Mucosa of gallbladder (tissue), 1 donor: ENCODE data around the gene LRRC43. TPM values are rescaled to one million over a fixed set of nuclear protein-coding genes. Genes with fewer than 3 reads are reported as not detected.
"Not testable (repeated sequence)": the region's sequence is repeated elsewhere in the genome, so short reads cannot be mapped to it uniquely, and the experiment has no call there.

Experiments
- DNase-seq: peaks from one replicate; pipeline ENCODE4 v3.0.0-alpha.2; 2020; ENCODE audit warnings: low spot score
- total RNA-seq: library from RNA; stranded (reverse); gene quantifications from one replicate; pipeline ENCODE4 v1.2.1, GENCODE V29; 2021
- donor health status: DM: no; HTN: no; CAD: no.

Gene LRRC43
- total RNA-seq, 1 donor from 2014 or later = 3.5 TPM

- no peak for DNase-seq
Observed at GRCh38 chr12:122192441-122192840, 9.5 kb downstream of the LRRC43 start.

GRCh38 chr12:122194804-122195203 lies 11.9 kb downstream of the LRRC43 start:
- DNase-seq = no peak

DNA sequence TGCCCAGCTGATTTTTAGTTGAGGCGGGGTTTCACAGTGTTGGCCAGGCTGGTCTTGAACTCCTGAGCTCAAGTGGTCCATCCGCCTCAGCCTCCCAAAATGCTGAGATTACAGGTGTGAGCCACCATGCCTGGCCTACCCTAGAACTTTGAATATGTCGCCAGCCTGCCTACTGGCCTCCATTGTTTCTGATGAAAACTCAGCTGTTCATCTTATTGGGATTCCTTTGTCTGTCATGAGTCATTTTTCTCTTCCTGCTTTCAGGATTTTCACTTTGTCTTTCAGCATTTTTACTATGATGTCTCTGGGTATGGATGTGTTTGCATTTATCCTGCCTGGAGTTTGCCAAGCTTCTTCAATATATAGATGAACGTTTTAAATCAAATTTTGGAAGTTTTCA lies 12.5 kb downstream of the LRRC43 start:
- no peak for DNase-seq

DNA sequence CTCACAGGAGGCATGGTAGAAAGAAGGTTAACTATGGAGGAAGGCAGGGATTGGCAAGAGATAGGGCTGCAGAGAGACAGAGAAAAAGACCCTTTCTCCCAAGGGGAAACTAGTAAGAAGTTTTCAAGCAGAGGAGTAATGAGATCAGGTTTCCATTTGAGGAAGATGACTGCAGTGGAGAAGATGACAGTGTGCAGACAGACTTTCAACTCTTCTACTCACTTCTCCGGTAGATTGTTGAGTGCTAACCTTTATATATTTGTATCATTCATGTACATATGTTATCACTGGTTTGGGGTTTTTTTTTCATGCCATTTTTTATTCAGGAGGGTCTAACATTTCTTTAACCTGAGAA lies 14.7 kb downstream of the LRRC43 start:
- no peak for DNase-seq

GRCh38 chr12:122199484-122200355 lies 16.8 kb downstream of the LRRC43 start:
- no peak for DNase-seq

DNA sequence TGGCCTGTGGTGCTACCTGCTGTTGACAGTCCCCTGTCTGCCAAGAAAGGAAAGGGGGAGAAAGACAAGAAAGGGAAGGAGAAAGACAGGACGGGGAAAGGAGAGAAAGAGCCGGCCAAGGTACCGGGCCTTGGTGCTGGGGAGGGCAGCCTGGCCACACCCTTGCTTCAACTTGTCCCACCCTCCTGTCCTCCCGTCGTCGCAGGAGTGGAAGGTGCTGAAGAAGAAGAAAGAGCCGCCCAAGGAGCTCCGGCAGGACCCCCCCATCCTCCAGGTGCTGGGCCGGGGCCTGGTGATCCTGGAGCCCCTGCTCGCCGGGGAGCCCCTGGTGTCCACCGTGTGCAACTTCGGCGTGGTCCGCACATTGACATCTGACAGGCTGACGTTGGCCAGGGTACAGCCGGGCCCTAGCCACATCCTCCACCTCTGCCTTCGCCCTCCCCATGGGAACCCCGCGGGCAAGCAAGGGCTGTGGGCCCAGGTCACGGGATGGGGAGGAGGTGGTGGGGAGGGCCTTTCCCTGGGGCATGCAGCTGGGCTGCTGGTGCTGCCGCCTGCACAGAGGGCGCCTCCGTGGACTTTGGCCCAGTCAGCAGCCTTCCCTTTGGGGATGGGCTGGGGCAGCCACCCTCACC lies 17.7 kb downstream of the LRRC43 start:
- DNase-seq = no peak

DNA sequence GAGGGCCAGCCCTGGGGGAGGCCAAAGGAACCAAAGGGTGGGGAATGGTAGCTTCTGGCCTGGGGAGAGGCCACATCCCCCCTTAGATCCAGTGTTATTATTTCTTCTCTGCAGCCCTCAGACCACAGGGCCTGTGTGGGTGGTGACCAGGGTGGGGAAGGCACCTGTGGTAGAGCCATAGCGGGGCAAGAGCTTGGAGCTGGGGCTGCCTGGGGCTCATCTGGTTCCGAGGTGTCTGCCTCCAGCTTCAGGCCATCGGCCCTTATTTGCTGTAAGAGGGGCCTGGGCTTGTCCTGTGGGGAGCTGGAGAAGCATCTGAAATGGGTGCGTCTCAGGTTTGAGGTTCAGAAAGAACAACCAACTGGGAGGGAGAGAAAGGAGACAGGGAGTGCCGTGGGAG lies 18.5 kb downstream of the LRRC43 start:
- no peak for DNase-seq

GRCh38 chr12:122202017-122202416 lies 19.1 kb downstream of the LRRC43 start:
- no peak for DNase-seq

DNA sequence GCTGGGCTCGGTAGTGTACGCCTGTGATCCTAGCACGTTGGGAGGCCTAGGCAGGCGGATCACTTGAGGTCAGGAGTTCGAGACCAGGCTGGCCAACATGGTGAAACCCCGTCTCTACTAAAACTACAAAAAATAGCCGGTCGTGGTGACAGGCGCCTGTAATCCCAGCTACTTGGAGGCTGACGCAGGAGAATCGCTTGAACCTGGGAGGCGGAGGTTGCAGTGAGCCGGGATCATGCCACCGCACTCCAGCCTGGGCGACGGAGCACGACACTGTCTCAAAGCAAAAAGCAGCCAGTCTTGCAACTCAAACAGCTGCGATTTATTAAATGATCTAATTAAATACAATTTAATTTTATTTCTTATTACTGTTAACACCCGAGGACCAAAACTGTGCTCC lies 19.9 kb downstream of the LRRC43 start:
- not testable (repeated sequence) for DNase-seq

DNA sequence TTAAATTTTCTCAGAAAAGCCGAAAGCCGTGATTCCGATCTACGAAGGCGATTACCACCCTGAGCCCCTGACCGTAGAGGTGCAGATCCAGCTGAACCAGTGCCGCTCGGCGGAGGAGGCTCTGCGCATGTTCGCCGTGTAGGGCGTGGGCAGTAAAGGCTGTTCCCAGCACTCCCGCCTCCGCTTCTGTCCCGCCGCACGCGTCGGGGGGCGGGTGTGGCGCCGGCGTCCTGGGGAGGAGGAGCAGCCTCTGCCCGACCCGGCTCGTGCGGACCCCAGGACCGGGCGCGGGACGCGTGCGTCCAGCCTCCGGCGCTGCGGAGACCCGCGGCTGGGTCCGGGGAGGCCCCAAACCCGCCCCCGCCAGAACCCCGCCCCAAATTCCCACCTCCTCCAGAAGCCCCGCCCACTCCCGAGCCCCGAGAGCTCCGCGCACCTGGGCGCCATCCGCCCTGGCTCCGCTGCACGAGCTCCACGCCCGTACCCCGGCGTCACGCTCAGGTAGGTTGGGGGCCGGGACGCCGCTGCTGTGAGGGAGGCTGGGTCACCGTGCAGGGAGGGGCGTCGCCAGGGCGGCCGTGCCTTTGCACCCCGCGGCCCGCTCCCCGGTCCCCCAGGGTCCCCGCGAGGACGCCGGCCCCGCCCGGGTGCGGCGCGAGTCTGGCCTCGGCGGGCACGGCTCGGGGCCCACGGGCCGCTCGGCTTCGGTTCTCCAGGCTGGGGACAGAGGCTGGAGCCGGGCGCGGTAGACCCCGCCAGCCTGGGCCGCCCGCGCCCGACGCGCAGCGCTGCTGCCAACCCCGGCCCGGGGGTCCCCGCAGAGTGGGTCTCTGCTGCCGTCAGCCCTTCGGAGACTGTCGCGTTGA lies 20.6 kb downstream of the LRRC43 start, which contains the start of gene B3GNT4:
Gene B3GNT4 (plus strand): TSS at position 409 of the 866 bp plus-strand sequence. CDS start 910 bp downstream, outside the sequence.
- DNase-seq = peak; percentile 46

- DNase-seq = no peak
Observed at GRCh38 chr12:122204167-122205052, 21.5 kb downstream of the LRRC43 start.

DNA sequence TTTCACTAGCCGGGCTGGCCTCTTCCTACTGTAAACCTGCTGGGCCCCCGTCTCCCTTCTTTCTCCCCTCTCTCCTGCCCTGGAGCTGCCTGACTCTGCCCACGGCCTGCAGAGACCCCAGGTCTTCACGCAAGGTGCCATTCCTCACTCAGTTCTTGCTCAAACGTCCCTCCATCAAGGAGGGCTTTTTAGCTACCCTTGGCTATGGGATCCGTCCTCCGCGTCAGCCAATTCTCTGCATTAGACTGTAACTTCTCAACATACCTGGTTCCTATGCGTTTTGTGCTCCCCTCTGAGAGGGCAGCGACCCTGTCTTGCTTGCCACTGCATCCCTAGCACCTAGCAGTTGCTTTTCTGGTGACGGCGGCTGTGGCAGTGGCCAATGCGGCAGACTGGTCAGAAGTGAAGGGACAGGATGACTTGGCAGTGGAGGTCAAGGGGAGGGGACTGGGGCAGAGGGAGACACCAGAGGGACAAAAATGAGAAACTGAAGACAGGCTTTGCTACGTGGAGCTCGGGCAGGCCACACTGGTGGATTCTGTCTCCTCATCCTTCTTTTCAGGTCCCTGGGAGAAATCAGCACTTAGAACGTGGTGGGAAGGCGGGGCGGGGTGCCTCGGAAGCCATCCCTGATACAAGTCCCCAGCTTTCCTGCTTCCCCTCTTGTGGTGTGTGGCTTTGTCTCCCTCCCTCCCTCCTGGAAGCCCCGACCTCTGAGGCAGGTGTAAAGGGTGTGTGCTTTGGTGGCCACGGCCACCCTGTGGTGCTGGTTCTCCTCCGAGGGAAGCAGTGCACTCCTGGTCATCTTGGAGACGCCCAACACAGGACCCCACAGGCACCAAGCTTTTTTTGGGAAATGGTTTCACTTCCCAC lies 22.4 kb downstream of the LRRC43 start:
- DNase-seq = no peak

DNA sequence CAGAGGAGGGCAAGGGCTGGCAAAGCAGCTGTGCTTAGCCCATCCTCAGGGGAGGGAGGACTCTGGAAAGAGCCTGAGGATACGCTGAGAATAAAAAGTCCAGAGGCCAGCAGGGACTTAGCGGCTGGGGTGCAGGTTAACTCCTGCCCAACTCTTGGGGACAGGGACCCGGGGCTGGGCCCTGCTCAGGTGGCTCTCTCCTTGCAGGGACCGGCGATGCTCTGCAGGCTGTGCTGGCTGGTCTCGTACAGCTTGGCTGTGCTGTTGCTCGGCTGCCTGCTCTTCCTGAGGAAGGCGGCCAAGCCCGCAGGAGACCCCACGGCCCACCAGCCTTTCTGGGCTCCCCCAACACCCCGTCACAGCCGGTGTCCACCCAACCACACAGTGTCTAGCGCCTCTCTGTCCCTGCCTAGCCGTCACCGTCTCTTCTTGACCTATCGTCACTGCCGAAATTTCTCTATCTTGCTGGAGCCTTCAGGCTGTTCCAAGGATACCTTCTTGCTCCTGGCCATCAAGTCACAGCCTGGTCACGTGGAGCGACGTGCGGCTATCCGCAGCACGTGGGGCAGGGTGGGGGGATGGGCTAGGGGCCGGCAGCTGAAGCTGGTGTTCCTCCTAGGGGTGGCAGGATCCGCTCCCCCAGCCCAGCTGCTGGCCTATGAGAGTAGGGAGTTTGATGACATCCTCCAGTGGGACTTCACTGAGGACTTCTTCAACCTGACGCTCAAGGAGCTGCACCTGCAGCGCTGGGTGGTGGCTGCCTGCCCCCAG lies 23.4 kb downstream of the LRRC43 start:
- no peak for DNase-seq

GRCh38 chr12:122206976-122207375 lies 24.1 kb downstream of the LRRC43 start:
- DNase-seq = no peak

GRCh38 chr12:122207391-122207790 lies 24.5 kb downstream of the LRRC43 start:
- DNase-seq = no peak

GRCh38 chr12:122208073-122208820 lies 25.3 kb downstream of the LRRC43 start:
- DNase-seq = no peak

DNA sequence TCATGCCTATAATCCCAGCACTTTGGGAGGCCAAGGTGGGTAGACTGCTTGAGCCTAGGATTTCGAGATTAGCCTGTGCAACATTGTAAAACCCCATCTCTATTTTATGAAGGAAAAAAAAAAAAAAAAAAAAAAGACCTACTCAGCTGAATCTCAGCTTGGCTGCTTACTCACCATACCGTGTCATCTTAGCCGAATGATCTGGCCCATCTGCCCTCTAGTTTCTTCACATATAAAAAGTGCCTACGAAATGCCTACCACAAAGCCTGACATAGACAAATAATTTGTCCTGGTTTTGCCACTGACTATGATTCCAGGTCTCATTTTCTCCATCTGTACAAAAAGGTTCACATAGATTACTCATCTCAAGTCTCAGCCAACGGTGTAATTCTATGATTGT lies 32.8 kb downstream of the LRRC43 start:
- DNase-seq = no peak

DNA sequence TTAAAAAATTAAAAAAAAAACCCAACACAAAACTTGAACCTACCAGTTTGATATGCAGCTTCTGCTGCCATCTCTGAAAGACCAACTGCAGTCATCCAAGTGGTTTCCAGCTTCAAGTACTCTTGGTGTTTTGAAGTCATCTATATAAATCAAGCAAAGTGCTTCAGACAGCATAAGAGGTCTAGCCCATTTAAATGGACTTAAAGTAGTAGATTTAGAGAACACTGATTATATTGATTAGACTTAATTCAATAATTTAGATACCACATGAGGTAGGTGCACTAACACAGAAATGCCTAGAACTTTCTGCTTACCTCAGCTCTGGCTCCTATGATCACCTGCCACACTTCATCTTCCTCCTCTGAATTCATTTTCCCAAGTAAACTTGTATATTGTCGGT lies 33.5 kb downstream of the LRRC43 start:
- DNase-seq = no peak
